ENCODE data around the gene TIMM23. TPM values are rescaled to one million over a fixed set of nuclear protein-coding genes. Genes with fewer than 3 reads are reported as not detected.

The TIMM23 gene
- total RNA-seq, 1 experiment from 2014 or later: 99.0 TPM

DNA sequence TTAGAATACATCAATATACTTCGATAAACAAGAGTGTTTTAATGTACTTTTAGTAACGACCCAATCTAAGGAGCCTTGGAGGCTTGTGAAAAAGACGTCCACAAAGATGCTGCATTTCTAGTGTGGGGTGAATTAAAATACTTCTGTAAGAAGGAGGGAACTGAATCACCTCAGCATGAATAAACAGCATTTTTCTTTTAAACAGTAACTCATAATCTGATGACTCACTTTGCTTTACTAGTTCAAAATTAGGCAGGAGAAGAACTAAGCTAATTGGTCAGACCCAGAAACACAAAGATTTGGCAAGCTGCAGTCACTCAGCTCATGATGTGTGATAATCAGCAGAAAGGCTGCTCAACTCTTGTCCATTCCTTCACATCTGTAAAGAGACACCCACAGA, 33.9 kb downstream of the TIMM23 start:
- H3K4me1 Mint-ChIP-seq: no peaks in the 10 kb centered on the region
- POLR2A ChIA-PET: no interaction called here
- DNase-seq (ENCODE audit: low spot score): no peak
- H3K9me3 Mint-ChIP-seq: no peaks in the 10 kb centered on the region
- no peak overlapping the region for H3K4me3 Mint-ChIP-seq
- peaks cover 68% of the 10 kb centered on the region for H3K36me3 Mint-ChIP-seq
- TF ChIP-seq, protein P1, sequence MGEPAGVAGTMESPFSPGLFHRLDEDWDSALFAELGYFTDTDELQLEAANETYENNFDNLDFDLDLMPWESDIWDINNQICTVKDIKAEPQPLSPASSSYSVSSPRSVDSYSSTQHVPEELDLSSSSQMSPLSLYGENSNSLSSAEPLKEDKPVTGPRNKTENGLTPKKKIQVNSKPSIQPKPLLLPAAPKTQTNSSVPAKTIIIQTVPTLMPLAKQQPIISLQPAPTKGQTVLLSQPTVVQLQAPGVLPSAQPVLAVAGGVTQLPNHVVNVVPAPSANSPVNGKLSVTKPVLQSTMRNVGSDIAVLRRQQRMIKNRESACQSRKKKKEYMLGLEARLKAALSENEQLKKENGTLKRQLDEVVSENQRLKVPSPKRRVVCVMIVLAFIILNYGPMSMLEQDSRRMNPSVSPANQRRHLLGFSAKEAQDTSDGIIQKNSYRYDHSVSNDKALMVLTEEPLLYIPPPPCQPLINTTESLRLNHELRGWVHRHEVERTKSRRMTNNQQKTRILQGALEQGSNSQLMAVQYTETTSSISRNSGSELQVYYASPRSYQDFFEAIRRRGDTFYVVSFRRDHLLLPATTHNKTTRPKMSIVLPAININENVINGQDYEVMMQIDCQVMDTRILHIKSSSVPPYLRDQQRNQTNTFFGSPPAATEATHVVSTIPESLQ (CRISPR knock-in tag; IDR thresholded peaks at IDR 0.05): no peak
- TF ChIP-seq ZNF671 (CRISPR knock-in tag; IDR thresholded peaks at IDR 0.05): no peak
- TF ChIP-seq CBFB (CRISPR knock-in tag; IDR thresholded peaks at IDR 0.05; ENCODE audit: low read depth): no peak
- TF ChIP-seq GTF2I (CRISPR knock-in tag; conservative IDR thresholded peaks at IDR 0.05): no peak
- H3K27ac Mint-ChIP-seq: no peak overlapping the region
- CTCF ChIA-PET: interaction anchor here (1.2 kb wide), 1 partner anchor 223 kb away, joined by 3 read pairs; no protein-coding TSS in a partner anchor
- no peak for ATAC-seq
- no peaks in the 10 kb centered on the region for H3K27me3 Mint-ChIP-seq (ENCODE audit: low read depth)

DNA sequence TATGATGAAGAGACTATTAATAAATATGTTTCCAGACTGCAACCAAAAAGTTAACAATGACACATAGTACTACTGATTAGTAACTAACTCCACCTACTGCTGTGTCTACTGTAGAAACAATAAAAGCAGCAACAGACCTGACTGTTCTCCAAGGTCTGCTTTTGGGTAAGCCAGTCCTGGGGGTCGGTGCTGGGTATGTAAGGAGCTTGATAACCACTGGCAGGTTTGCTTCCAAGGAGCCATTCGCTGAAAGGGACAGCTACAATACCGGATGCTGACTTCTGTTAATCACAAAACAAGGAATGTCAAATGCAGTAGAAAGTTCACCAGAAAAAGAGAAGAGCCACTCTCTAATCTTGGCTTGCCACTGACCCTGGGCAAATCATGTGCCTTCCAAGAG, 40.5 kb downstream of the TIMM23 start:
- Mint-ChIP-seq H3K36me3 (peaks cover 49% of the 10 kb centered on the region), H3K27ac (no peak overlapping the region), H3K4me3 (no peak overlapping the region), H3K27me3 (ENCODE audit: low read depth) (no peaks in the 10 kb centered on the region), H3K9me3 (no peaks in the 10 kb centered on the region), H3K4me1 (no peaks in the 10 kb centered on the region)
- CTCF ChIA-PET: no interaction called here
- ATAC-seq: no peak
- TF ChIP-seq, protein P2, sequence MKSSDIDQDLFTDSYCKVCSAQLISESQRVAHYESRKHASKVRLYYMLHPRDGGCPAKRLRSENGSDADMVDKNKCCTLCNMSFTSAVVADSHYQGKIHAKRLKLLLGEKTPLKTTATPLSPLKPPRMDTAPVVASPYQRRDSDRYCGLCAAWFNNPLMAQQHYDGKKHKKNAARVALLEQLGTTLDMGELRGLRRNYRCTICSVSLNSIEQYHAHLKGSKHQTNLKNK (CRISPR knock-in tag; IDR thresholded peaks at IDR 0.05): no peak
- no peak for TF ChIP-seq ELF4 (CRISPR knock-in tag; IDR thresholded peaks at IDR 0.05; ENCODE audit: low read depth)
- no peak for TF ChIP-seq TEAD4 (CRISPR knock-in tag; IDR thresholded peaks at IDR 0.05)
- POLR2A ChIA-PET: no interaction called here
- DNase-seq (ENCODE audit: low spot score): no peak

DNA sequence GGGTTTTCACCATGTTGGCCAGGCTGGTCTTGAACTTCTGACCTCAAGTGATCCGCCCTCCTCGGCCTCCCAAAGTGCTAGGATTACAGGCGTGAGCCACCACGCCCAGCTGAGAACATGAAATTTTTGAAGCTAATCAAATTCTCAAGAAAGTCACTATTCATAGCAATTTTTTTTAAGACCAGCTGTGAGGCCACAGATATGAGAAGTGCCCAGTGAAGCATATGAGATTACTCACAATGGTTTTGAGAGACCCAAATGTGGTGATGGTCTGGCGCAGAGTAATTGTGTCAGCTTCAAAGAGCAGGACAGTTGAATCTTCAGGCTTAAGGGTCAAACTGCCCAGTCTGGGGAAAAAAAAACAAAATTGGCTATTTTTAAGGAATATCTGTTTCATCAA, 41.9 kb downstream of the TIMM23 start:
- no peak for DNase-seq (ENCODE audit: low spot score)
- no peak for TF ChIP-seq GTF2I (CRISPR knock-in tag; conservative IDR thresholded peaks at IDR 0.05)
- TF ChIP-seq SMAD3 (CRISPR knock-in tag; IDR thresholded peaks at IDR 0.05; ENCODE audit: borderline replicate concordance): no peak
- no peak for TF ChIP-seq RELA (CRISPR knock-in tag; IDR thresholded peaks at IDR 0.05; ENCODE audit: borderline replicate concordance)
- TF ChIP-seq, protein P3, sequence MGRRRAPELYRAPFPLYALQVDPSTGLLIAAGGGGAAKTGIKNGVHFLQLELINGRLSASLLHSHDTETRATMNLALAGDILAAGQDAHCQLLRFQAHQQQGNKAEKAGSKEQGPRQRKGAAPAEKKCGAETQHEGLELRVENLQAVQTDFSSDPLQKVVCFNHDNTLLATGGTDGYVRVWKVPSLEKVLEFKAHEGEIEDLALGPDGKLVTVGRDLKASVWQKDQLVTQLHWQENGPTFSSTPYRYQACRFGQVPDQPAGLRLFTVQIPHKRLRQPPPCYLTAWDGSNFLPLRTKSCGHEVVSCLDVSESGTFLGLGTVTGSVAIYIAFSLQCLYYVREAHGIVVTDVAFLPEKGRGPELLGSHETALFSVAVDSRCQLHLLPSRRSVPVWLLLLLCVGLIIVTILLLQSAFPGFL (CRISPR knock-in tag; IDR thresholded peaks at IDR 0.05; ENCODE audit: borderline replicate concordance): no peak
- TF ChIP-seq, protein P4, sequence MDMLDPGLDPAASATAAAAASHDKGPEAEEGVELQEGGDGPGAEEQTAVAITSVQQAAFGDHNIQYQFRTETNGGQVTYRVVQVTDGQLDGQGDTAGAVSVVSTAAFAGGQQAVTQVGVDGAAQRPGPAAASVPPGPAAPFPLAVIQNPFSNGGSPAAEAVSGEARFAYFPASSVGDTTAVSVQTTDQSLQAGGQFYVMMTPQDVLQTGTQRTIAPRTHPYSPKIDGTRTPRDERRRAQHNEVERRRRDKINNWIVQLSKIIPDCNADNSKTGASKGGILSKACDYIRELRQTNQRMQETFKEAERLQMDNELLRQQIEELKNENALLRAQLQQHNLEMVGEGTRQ (CRISPR knock-in tag; IDR thresholded peaks at IDR 0.05): no peak
- no peak for TF ChIP-seq ZNF423 (CRISPR knock-in tag; IDR thresholded peaks at IDR 0.05)
- TF ChIP-seq, protein P5, sequence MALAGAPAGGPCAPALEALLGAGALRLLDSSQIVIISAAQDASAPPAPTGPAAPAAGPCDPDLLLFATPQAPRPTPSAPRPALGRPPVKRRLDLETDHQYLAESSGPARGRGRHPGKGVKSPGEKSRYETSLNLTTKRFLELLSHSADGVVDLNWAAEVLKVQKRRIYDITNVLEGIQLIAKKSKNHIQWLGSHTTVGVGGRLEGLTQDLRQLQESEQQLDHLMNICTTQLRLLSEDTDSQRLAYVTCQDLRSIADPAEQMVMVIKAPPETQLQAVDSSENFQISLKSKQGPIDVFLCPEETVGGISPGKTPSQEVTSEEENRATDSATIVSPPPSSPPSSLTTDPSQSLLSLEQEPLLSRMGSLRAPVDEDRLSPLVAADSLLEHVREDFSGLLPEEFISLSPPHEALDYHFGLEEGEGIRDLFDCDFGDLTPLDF (CRISPR knock-in tag; IDR thresholded peaks at IDR 0.05): no peak
- TF ChIP-seq NR3C1 (CRISPR knock-in tag; conservative IDR thresholded peaks at IDR 0.05; ENCODE audit: low read depth): no peak
- TF ChIP-seq TP53 (CRISPR knock-in tag; IDR thresholded peaks at IDR 0.05): no peak
- no peak for TF ChIP-seq SP1 (CRISPR knock-in tag; conservative IDR thresholded peaks at IDR 0.05)
- TF ChIP-seq, protein P6, sequence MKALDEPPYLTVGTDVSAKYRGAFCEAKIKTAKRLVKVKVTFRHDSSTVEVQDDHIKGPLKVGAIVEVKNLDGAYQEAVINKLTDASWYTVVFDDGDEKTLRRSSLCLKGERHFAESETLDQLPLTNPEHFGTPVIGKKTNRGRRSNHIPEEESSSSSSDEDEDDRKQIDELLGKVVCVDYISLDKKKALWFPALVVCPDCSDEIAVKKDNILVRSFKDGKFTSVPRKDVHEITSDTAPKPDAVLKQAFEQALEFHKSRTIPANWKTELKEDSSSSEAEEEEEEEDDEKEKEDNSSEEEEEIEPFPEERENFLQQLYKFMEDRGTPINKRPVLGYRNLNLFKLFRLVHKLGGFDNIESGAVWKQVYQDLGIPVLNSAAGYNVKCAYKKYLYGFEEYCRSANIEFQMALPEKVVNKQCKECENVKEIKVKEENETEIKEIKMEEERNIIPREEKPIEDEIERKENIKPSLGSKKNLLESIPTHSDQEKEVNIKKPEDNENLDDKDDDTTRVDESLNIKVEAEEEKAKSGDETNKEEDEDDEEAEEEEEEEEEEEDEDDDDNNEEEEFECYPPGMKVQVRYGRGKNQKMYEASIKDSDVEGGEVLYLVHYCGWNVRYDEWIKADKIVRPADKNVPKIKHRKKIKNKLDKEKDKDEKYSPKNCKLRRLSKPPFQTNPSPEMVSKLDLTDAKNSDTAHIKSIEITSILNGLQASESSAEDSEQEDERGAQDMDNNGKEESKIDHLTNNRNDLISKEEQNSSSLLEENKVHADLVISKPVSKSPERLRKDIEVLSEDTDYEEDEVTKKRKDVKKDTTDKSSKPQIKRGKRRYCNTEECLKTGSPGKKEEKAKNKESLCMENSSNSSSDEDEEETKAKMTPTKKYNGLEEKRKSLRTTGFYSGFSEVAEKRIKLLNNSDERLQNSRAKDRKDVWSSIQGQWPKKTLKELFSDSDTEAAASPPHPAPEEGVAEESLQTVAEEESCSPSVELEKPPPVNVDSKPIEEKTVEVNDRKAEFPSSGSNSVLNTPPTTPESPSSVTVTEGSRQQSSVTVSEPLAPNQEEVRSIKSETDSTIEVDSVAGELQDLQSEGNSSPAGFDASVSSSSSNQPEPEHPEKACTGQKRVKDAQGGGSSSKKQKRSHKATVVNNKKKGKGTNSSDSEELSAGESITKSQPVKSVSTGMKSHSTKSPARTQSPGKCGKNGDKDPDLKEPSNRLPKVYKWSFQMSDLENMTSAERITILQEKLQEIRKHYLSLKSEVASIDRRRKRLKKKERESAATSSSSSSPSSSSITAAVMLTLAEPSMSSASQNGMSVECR (CRISPR knock-in tag; IDR thresholded peaks at IDR 0.05; ENCODE audit: borderline replicate concordance): no peak
- no peak for TF ChIP-seq ELF4 (CRISPR knock-in tag; IDR thresholded peaks at IDR 0.05; ENCODE audit: low read depth)
- TF ChIP-seq, protein P7, sequence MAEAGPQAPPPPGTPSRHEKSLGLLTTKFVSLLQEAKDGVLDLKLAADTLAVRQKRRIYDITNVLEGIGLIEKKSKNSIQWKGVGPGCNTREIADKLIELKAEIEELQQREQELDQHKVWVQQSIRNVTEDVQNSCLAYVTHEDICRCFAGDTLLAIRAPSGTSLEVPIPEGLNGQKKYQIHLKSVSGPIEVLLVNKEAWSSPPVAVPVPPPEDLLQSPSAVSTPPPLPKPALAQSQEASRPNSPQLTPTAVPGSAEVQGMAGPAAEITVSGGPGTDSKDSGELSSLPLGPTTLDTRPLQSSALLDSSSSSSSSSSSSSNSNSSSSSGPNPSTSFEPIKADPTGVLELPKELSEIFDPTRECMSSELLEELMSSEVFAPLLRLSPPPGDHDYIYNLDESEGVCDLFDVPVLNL (CRISPR knock-in tag; IDR thresholded peaks at IDR 0.05; ENCODE audit: borderline replicate concordance, low read depth): no peak
- TF ChIP-seq, protein P8, sequence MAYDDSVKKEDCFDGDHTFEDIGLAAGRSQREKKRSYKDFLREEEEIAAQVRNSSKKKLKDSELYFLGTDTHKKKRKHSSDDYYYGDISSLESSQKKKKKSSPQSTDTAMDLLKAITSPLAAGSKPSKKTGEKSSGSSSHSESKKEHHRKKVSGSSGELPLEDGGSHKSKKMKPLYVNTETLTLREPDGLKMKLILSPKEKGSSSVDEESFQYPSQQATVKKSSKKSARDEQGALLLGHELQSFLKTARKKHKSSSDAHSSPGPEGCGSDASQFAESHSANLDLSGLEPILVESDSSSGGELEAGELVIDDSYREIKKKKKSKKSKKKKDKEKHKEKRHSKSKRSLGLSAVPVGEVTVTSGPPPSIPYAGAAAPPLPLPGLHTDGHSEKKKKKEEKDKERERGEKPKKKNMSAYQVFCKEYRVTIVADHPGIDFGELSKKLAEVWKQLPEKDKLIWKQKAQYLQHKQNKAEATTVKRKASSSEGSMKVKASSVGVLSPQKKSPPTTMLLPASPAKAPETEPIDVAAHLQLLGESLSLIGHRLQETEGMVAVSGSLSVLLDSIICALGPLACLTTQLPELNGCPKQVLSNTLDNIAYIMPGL (CRISPR knock-in tag; IDR thresholded peaks at IDR 0.05): no peak

More for the DNA sequence above, 41.9 kb downstream of the TIMM23 start:
- Mint-ChIP-seq H3K4me3 (no peak overlapping the region), H3K27me3 (ENCODE audit: low read depth) (no peaks in the 10 kb centered on the region), H3K36me3 (peaks cover 38% of the 10 kb centered on the region), H3K9me3 (no peaks in the 10 kb centered on the region), H3K4me1 (peaks cover under 1% of the 10 kb centered on the region; the same call in 1 of the 2 replicates), H3K27ac (no peak overlapping the region)
- ChIA-PET POLR2A (no interaction called here), CTCF (no interaction called here)
- no peak for ATAC-seq

Data from WTC11 (cell line).